Keratinocyte (primary cell): ENCODE results near the gene NBPF12. TPM values are rescaled to one million over a fixed set of nuclear protein-coding genes. Genes with fewer than 3 reads are reported as not detected.
"Not testable (repeated sequence)": the region's sequence is repeated elsewhere in the genome, so short reads cannot be mapped to it uniquely, and the experiment has no call there.

ENCODE experiments used
- DNase-seq: peaks from one replicate; pipeline ENCODE4 v3.0.0-alpha.2; 2011; ENCODE audit warnings: low read depth, missing footprints, low spot score
- FAIRE-seq: peaks from 2 replicates; lab custom pipeline; 2011; peaks lifted over from hg19 to GRCh38; lab: Jason Lieb, UNC
- H2AFZ ChIP-seq: 2 replicates; pipeline ENCODE4 v1.6.0; 2012; ENCODE audit warnings: low read length, control low read depth, inconsistent platforms; ENCODE audit not compliant: control insufficient read depth
- H3K27ac ChIP-seq: 2 replicates; pipeline ENCODE4 v1.5.1; 2011; ENCODE audit warnings: low read length; ENCODE audit not compliant: control insufficient read depth, insufficient read depth
- H3K27me3 ChIP-seq: 3 replicates; pipeline ENCODE4 v1.6.0; 2011; ENCODE audit warnings: low read length; ENCODE audit not compliant: control insufficient read depth, insufficient read depth; ENCODE audit errors: extremely low read depth
- H3K36me3 ChIP-seq, 2 experiments: 2 replicates in 1 of 2; 3 replicates in 1 of 2; pipeline ENCODE4 v1.5.1; 2011; ENCODE audit warnings: low read length in 2 of 2, mild to moderate bottlenecking in 1 of 2; ENCODE audit not compliant: control insufficient read depth in 2 of 2, insufficient read depth in 2 of 2; ENCODE audit errors: extremely low read depth in 1 of 2
- H3K4me1 ChIP-seq: 3 replicates; pipeline ENCODE4 v1.5.1; 2011; ENCODE audit warnings: low read length; ENCODE audit not compliant: control insufficient read depth, insufficient read depth; ENCODE audit errors: extremely low read depth
- H3K4me2 ChIP-seq: 3 replicates; pipeline ENCODE4 v1.6.0; 2011; ENCODE audit warnings: low read depth, low read length; ENCODE audit not compliant: control insufficient read depth, insufficient read depth; ENCODE audit errors: extremely low read depth
- H3K4me3 ChIP-seq, 3 experiments: fragments of 200-600 bp in 1 of 3; sonication (generic) in 1 of 3; 2 replicates in 2 of 3; 3 replicates in 1 of 3; pipeline ENCODE4 v1.5.1; 2011 to 2016; ENCODE audit warnings: low read length in 3 of 3, mild to moderate bottlenecking in 3 of 3, control low read depth in 2 of 3, inconsistent platforms in 1 of 3, low read depth in 1 of 3, mixed read lengths in 1 of 3, mixed run types in 1 of 3, moderate library complexity in 1 of 3; ENCODE audit not compliant: control insufficient read depth in 2 of 3, insufficient read depth in 2 of 3; ENCODE audit errors: extremely low read depth in 1 of 3
- H3K79me2 ChIP-seq: 2 replicates; pipeline ENCODE4 v1.6.0; 2012; ENCODE audit warnings: low read length; ENCODE audit not compliant: control insufficient read depth, insufficient read depth
- H3K9ac ChIP-seq: 3 replicates; pipeline ENCODE4 v1.6.0; 2011; ENCODE audit warnings: low read length; ENCODE audit not compliant: control insufficient read depth, insufficient read depth; ENCODE audit errors: extremely low read depth
- H3K9me1 ChIP-seq: 3 replicates; pipeline ENCODE4 v1.6.0; 2011; ENCODE audit warnings: low read length; ENCODE audit not compliant: control insufficient read depth, insufficient read depth; ENCODE audit errors: extremely low read depth
- H3K9me3 ChIP-seq: 2 replicates; pipeline ENCODE4 v1.5.1; 2012; ENCODE audit warnings: low read depth, low read length; ENCODE audit not compliant: control insufficient read depth
- H4K20me1 ChIP-seq: 3 replicates; pipeline ENCODE4 v1.6.0; 2011; ENCODE audit warnings: low read length; ENCODE audit not compliant: control insufficient read depth, insufficient read depth; ENCODE audit errors: extremely low read depth
- dilution Hi-C: fragments of 300-500 bp; cut with MboI; formaldehyde crosslinking; loops from one replicate; pipeline ENCODE4 v1.7.0; 2020; ENCODE audit warnings: low sequenced_read_pairs; ENCODE audit not compliant: extremely low pct_ligation_motif_present
- polyA plus RNA-seq, 5 experiments: library from polyadenylated mRNA; depleted of rRNA in 3 of 5; stranded (reverse) in 3 of 5; stranded (forward) in 1 of 5; unstranded in 1 of 5; fragments of >200 nt; gene quantifications; 1 replicate in 1 of 5; 2 replicates in 3 of 5; 3 replicates in 1 of 5; pipeline versions ENCODE4 v1.2.1 to v1.2.3, GENCODE V29; 2011 to 2012; ENCODE audit warnings: missing spikeins in 2 of 5, low read depth in 1 of 5, low replicate concordance in 1 of 5
- TF ChIP-seq, protein P1 (sequence below), 3 experiments: IDR thresholded peaks in 1 of 3; conservative IDR thresholded peaks in 1 of 3; optimal IDR thresholded peaks in 1 of 3; 2 replicates in 2 of 3; 3 replicates in 1 of 3; pipeline versions ENCODE3 to v1.5.1; 2011; ENCODE audit warnings: low read length in 3 of 3, mild to moderate bottlenecking in 3 of 3, moderate library complexity in 2 of 3, control low read depth in 1 of 3, inconsistent platforms in 1 of 3; ENCODE audit not compliant: insufficient read depth in 2 of 3; ENCODE audit errors: extremely low read depth in 1 of 3

The NBPF12 gene
- polyA plus RNA-seq, 1 donor (not counting 4 experiments of a cell fraction or from before 2014, with no cell fraction given), result 6.4 TPM

DNA sequence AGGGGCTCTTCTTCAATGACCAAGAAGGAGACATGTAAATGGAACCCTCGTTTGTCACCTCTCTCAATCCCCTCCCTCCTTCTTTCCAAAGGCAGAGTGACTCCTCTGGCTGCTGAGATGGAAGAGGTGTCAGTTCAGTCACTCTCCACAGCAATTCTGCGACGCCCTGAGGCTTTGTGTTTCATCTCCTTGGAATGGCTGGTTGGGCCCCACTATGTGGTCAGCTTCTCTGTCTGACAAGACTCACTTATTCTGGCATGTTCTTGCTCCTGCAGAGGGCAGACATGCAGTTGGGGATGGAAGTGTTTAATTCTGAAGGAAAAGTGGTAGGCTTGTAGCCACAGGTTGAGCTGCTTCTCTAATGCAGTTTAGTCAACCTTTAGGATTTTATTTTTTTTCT, 25.1 kb upstream of the NBPF12 start:
- FAIRE-seq, result peak; percentile 39
- H3K4me3 ChIP-seq, H3K4me1 ChIP-seq, H3K27ac ChIP-seq, H3K79me2 ChIP-seq, dilution Hi-C loops, H3K4me2 ChIP-seq, H3K27me3 ChIP-seq, H3K9me1 ChIP-seq, H4K20me1 ChIP-seq, H3K9me3 ChIP-seq, H3K36me3 ChIP-seq, H3K9ac ChIP-seq, H2AFZ ChIP-seq: not testable (repeated sequence)
- peak; percentile 41 for DNase-seq
- TF ChIP-seq, protein P1, sequence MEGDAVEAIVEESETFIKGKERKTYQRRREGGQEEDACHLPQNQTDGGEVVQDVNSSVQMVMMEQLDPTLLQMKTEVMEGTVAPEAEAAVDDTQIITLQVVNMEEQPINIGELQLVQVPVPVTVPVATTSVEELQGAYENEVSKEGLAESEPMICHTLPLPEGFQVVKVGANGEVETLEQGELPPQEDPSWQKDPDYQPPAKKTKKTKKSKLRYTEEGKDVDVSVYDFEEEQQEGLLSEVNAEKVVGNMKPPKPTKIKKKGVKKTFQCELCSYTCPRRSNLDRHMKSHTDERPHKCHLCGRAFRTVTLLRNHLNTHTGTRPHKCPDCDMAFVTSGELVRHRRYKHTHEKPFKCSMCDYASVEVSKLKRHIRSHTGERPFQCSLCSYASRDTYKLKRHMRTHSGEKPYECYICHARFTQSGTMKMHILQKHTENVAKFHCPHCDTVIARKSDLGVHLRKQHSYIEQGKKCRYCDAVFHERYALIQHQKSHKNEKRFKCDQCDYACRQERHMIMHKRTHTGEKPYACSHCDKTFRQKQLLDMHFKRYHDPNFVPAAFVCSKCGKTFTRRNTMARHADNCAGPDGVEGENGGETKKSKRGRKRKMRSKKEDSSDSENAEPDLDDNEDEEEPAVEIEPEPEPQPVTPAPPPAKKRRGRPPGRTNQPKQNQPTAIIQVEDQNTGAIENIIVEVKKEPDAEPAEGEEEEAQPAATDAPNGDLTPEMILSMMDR (optimal IDR thresholded peaks at IDR 0.05 in 1 of 3, IDR thresholded peaks at IDR 0.05 in 1 of 3, conservative IDR thresholded peaks at IDR 0.05 in 1 of 3; ENCODE audit: extremely low read depth in 1 of 3, insufficient read depth in 2 of 3, low read length in 3 of 3), result peak in 1 of 3 experiments; percentile 36

DNA sequence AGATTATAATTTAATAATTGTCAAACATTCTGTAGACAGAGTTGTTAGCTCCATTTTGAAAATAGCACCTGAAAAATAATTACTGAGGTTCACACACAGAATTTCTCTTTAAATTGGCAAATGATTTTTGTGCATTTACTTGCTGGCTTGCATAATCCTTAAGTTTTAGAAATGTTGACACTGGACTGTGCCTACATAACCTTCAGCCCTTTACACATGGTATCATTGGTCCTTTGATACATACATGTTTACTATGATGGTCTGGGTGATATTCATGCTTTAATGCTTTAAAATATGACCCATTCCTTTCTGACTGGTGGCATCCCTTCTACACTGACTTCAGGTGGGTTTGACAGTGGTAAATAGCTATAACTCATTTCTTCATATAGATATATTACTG, 17.3 kb upstream of the NBPF12 start:
- H2AFZ ChIP-seq, H4K20me1 ChIP-seq, FAIRE-seq, H3K36me3 ChIP-seq, H3K27ac ChIP-seq, H3K4me1 ChIP-seq, H3K4me3 ChIP-seq, H3K9me1 ChIP-seq, H3K4me2 ChIP-seq, H3K9ac ChIP-seq, dilution Hi-C loops, DNase-seq, H3K9me3 ChIP-seq, H3K79me2 ChIP-seq, H3K27me3 ChIP-seq: not testable (repeated sequence)

GRCh38 chr1:146922614-146923013, 15.5 kb upstream of the NBPF12 start:
- H3K4me3 ChIP-seq, H2AFZ ChIP-seq, dilution Hi-C loops, H3K4me2 ChIP-seq, H3K4me1 ChIP-seq, H3K79me2 ChIP-seq, H3K36me3 ChIP-seq, H3K27me3 ChIP-seq, H3K9me1 ChIP-seq, FAIRE-seq, DNase-seq, H3K9me3 ChIP-seq, H3K27ac ChIP-seq, H4K20me1 ChIP-seq, H3K9ac ChIP-seq: not testable (repeated sequence)

DNA sequence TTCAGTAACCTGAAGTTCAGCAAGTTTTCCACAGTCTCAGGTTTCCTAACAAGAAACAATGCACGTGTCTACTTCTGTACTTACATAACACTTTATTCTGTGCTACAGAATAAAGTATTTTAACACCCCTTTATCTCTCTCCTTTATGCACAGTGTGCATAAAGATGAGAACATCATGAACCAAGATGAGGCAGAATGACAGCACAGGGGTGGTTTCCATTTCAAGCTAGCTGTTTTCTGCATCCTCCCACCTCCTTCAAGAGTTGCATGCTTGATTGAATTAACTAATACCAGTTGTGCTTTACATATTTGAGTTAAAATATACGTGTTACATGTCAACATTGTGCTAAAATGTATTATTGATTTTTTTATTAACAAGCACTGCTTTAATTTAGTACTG, 14.0 kb upstream of the NBPF12 start:
- H4K20me1 ChIP-seq, H3K27ac ChIP-seq, FAIRE-seq, H3K4me2 ChIP-seq, H3K79me2 ChIP-seq, H2AFZ ChIP-seq, DNase-seq, H3K4me3 ChIP-seq, H3K4me1 ChIP-seq, H3K9me3 ChIP-seq, H3K27me3 ChIP-seq, H3K9me1 ChIP-seq, dilution Hi-C loops, H3K36me3 ChIP-seq, H3K9ac ChIP-seq: not testable (repeated sequence)
